SK-N-SH (cell line): Measurements from ENCODE around the gene ANGPTL4. TPM values are rescaled to one million over a fixed set of nuclear protein-coding genes. Genes with fewer than 3 reads are reported as not detected.

Experiments used
- CTCF ChIA-PET: fragments of 300-600, 350-600 bp; formaldehyde crosslinking; extraction: SDS; loops from one replicate; lab custom pipeline; 2021; lab: Yijun Ruan, JAX
- POLR2A ChIA-PET: fragments of 350-600 bp; sonication (Branson Sonifier 250); formaldehyde crosslinking; extraction: SDS; loops from one replicate; lab custom pipeline; 2020; ENCODE audit warnings: antibody characterized with exemption, inconsistent platforms; lab: Yijun Ruan, JAX
- DNase-seq: peaks from one replicate; pipeline ENCODE4 v3.0.0; 2012
- H2AFZ ChIP-seq: fragments of 200-600 bp; sonication (generic); 2 replicates; pipeline ENCODE4 v1.8.1; 2016; ENCODE audit warnings: antibody characterized with exemption, mild to moderate bottlenecking, low read depth
- H3F3A ChIP-seq: fragments of 200-600 bp; sonication (generic); replicated peaks from 2 replicates; pipeline ENCODE3; 2016; ENCODE audit warnings: antibody characterized with exemption, mild to moderate bottlenecking; ENCODE audit not compliant: insufficient read depth
- H3K27ac ChIP-seq, 2 experiments: fragments of 200-500 bp in 1 of 2; fragments of 200-600 bp in 1 of 2; sonication (Bioruptor generic) in 1 of 2; sonication (generic), shearing (Covaris generic) in 1 of 2; 2 replicates each; pipeline versions ENCODE4 v1.5.1 to v1.6.1; 2014 to 2016; ENCODE audit warnings: low read depth in 2 of 2, inconsistent platforms in 1 of 2, low read length in 1 of 2, mild to moderate bottlenecking in 1 of 2, mixed read lengths in 1 of 2
- H3K27me3 ChIP-seq: fragments of 200-600 bp; sonication (generic), shearing (Covaris generic); 2 replicates; pipeline ENCODE4 v1.6.1; 2016; ENCODE audit warnings: mixed run types; ENCODE audit not compliant: insufficient read depth
- H3K36me3 ChIP-seq, 2 experiments: fragments of 200-500 bp in 1 of 2; fragments of 200-600 bp in 1 of 2; sonication (Bioruptor generic) in 1 of 2; sonication (generic) in 1 of 2; replicated peaks in 1 of 2; 2 replicates each; pipeline versions ENCODE3 to v1.5.1; 2014 to 2016; ENCODE audit warnings: low read length in 1 of 2, mild to moderate bottlenecking in 1 of 2; ENCODE audit not compliant: insufficient read depth in 2 of 2, control insufficient read depth in 1 of 2
- H3K4me1 ChIP-seq, 2 experiments: fragments of 200-500 bp in 1 of 2; fragments of 200-600 bp in 1 of 2; sonication (Bioruptor generic) in 1 of 2; sonication (generic), shearing (Covaris generic) in 1 of 2; 2 replicates each; pipeline versions ENCODE4 v1.5.1 to v1.6.1; 2014 to 2016; ENCODE audit warnings: low read depth in 1 of 2, low read length in 1 of 2, mixed run types in 1 of 2; ENCODE audit not compliant: insufficient read depth in 2 of 2, control insufficient read depth in 1 of 2
- H3K4me2 ChIP-seq: fragments of 200-600 bp; sonication (generic), shearing (Covaris generic); 2 replicates; pipeline ENCODE4 v1.6.1; 2017; ENCODE audit warnings: mixed run types
- H3K4me3 ChIP-seq, 2 experiments: fragments of 200-500 bp in 1 of 2; fragments of 200-600 bp in 1 of 2; sonication (Bioruptor generic) in 1 of 2; sonication (generic), shearing (Covaris generic) in 1 of 2; 2 replicates each; pipeline versions ENCODE4 v1.5.1 to v1.8.1; 2014 to 2016; ENCODE audit warnings: low read depth in 2 of 2, inconsistent platforms in 1 of 2, low read length in 1 of 2, mild to moderate bottlenecking in 1 of 2, mixed read lengths in 1 of 2, moderate library complexity in 1 of 2
- H3K79me2 ChIP-seq: fragments of 200-600 bp; sonication (generic); 2 replicates; pipeline ENCODE4 v1.8.1; 2017; ENCODE audit warnings: mild to moderate bottlenecking; ENCODE audit not compliant: insufficient read depth
- H3K9ac ChIP-seq: fragments of 200-600 bp; sonication (generic); 2 replicates; pipeline ENCODE4 v1.6.1; 2017; ENCODE audit warnings: mixed run types
- H3K9me2 ChIP-seq: fragments of 200-600 bp; sonication (generic); 2 replicates; pipeline ENCODE4 v1.6.1; 2017; ENCODE audit warnings: mixed run types
- H3K9me3 ChIP-seq: fragments of 200-600 bp; sonication (generic); 2 replicates; pipeline ENCODE4 v1.6.1; 2017; ENCODE audit warnings: mixed run types, mild to moderate bottlenecking, moderate library complexity
- H4K20me1 ChIP-seq: fragments of 200-600 bp; sonication (generic); 2 replicates; pipeline ENCODE4 v1.6.1; 2017; ENCODE audit warnings: mild to moderate bottlenecking, mixed run types; ENCODE audit not compliant: insufficient read depth
- CHD2 ChIP-seq: fragments of 150-350 bp; IDR thresholded peaks from 2 replicates; pipeline ENCODE4 v1.6.1; 2018; ENCODE audit warnings: low read length; ENCODE audit not compliant: partially characterized antibody
- ELF1 ChIP-seq: IDR thresholded peaks from 2 replicates; pipeline ENCODE4 v1.4.0; 2012
- EZH2phosphoT487 ChIP-seq: fragments of 200-600 bp; sonication (generic); IDR thresholded peaks from 2 replicates; pipeline ENCODE4 v1.6.1; 2017; ENCODE audit warnings: low read depth, mixed run types, mild to moderate bottlenecking, antibody characterized with exemption, moderate library complexity, borderline replicate concordance
- FOSL2 ChIP-seq: IDR thresholded peaks from 2 replicates; pipeline ENCODE4 v1.4.0; 2012; ENCODE audit warnings: low read depth, mild to moderate bottlenecking, moderate library complexity, borderline replicate concordance
- FOXJ3 ChIP-seq: sonication (generic); formaldehyde crosslinking; IDR thresholded peaks from 2 replicates; pipeline ENCODE4 v1.5.1; 2020; ENCODE audit warnings: mild to moderate bottlenecking, missing genetic modification reagents
- GABPA ChIP-seq: IDR thresholded peaks from 2 replicates; pipeline ENCODE4 v1.4.0; 2012; ENCODE audit warnings: low read depth, mild to moderate bottlenecking
- MEF2A ChIP-seq: IDR thresholded peaks from 2 replicates; pipeline ENCODE4 v1.4.0; 2012; ENCODE audit warnings: low read depth, borderline replicate concordance
- NRF1 ChIP-seq: IDR thresholded peaks from 2 replicates; pipeline ENCODE4 v1.6.1; 2012; ENCODE audit warnings: low read depth, mild to moderate bottlenecking, low read length
- POLR2AphosphoS5 ChIP-seq: IDR thresholded peaks from 2 replicates; pipeline ENCODE4 v1.6.1; 2012; ENCODE audit warnings: low read depth, low read length
- RAD21 ChIP-seq: IDR thresholded peaks from 2 replicates; pipeline ENCODE4 v1.6.1; 2012; ENCODE audit warnings: mild to moderate bottlenecking, low read length
- RCOR1 ChIP-seq: fragments of 150-350 bp; IDR thresholded peaks from 2 replicates; pipeline ENCODE4 v1.6.1; 2017; ENCODE audit warnings: antibody characterized with exemption, low read length
- RXRA ChIP-seq: IDR thresholded peaks from 2 replicates; pipeline ENCODE4 v1.4.0; 2012; ENCODE audit warnings: low read depth, mild to moderate bottlenecking, borderline replicate concordance
- TCF12 ChIP-seq: IDR thresholded peaks from 2 replicates; pipeline ENCODE4 v1.4.0; 2012
- YY1 ChIP-seq: IDR thresholded peaks from 2 replicates; pipeline ENCODE4 v1.4.0; 2012; ENCODE audit warnings: low read depth, mild to moderate bottlenecking
- WGBS: methylation state at CpG from one replicate; pipeline ENCODE4 v1.1.6; 2017; ENCODE audit warnings: low lambda C conversion rate; 5-methylcytosine and 5-hydroxymethylcytosine counted together
- polyA plus RNA-seq, 3 experiments: library from polyadenylated mRNA; depleted of rRNA; stranded (reverse); fragments of >200 nt; gene quantifications; 2 replicates each; pipeline ENCODE4 v1.2.3, GENCODE V29; 2012
- TF ChIP-seq, protein P1 (sequence below): IDR thresholded peaks from 2 replicates; pipeline ENCODE4 v1.4.0; 2012; ENCODE audit warnings: low read depth
- TF ChIP-seq, protein P2 (sequence below): IDR thresholded peaks from 2 replicates; pipeline ENCODE4 v1.4.0; 2012; ENCODE audit warnings: low read depth, borderline replicate concordance
- TF ChIP-seq, protein P3 (sequence below): fragments of 200-600 bp; sonication (generic); IDR thresholded peaks from 2 replicates; pipeline ENCODE4 v1.6.1; 2017; ENCODE audit warnings: antibody characterized with exemption, mild to moderate bottlenecking, moderate library complexity

Gene ANGPTL4
- polyA plus RNA-seq, 1 of the 3 experiments (the other 2 are of a cell fraction): 62.5 TPM

DNA sequence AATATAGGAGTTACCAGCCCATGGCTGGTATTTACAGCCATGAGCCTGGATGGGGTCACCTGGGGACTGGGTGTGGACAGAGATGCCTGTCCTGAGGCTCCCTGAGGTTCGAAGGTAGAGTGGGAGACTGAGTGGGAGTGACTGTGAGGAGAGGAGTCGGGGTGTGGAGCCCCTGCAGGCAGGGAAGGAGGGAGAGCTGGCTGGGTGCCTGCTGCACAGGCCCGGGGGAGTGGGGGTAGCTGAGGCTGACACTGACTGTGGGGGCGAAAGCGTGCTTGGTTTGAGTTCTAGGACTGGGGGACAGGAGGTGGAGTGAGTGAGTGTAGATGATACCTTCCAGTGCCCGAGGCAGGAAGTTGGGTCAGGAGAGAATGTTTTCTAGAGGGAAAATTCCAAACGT is 33.3 kb downstream of the ANGPTL4 start:
- Histone ChIP-seq H3K9me2 (no peaks in the 10 kb centered on the region), H3K9ac (no peak overlapping the region), H3K79me2 (peaks cover 74% of the 10 kb centered on the region), H2AFZ (no peak overlapping the region), H3K36me3 (peaks cover 0 to 12% of the 10 kb centered on the region in 2 experiments), H3K4me1 (peaks cover 0 to 21% of the 10 kb centered on the region in 2 experiments; a peak in 2 of 4 replicates), H3K27ac (no peak overlapping the region), H3K9me3 (no peaks in the 10 kb centered on the region), H3K4me3 (no peak overlapping the region), H3K27me3 (no peaks in the 10 kb centered on the region), H3F3A (no peaks in the 10 kb centered on the region), H4K20me1 (peaks cover 64% of the 10 kb centered on the region), H3K4me2 (no peak overlapping the region)
- no peak for TF ChIP-seq CHD2
- TF ChIP-seq GABPA: no peak
- no peak for TF ChIP-seq RAD21
- TF ChIP-seq YY1: no peak
- TF ChIP-seq, protein P1, sequence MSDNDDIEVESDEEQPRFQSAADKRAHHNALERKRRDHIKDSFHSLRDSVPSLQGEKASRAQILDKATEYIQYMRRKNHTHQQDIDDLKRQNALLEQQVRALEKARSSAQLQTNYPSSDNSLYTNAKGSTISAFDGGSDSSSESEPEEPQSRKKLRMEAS: no peak
- TF ChIP-seq FOSL2: no peak
- TF ChIP-seq POLR2AphosphoS5: no peak
- TF ChIP-seq RCOR1: no peak
- no peak for TF ChIP-seq ELF1
- no peak for TF ChIP-seq NRF1
- TF ChIP-seq, protein P2, sequence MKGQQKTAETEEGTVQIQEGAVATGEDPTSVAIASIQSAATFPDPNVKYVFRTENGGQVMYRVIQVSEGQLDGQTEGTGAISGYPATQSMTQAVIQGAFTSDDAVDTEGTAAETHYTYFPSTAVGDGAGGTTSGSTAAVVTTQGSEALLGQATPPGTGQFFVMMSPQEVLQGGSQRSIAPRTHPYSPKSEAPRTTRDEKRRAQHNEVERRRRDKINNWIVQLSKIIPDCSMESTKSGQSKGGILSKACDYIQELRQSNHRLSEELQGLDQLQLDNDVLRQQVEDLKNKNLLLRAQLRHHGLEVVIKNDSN: no peak
- TF ChIP-seq, protein P3, sequence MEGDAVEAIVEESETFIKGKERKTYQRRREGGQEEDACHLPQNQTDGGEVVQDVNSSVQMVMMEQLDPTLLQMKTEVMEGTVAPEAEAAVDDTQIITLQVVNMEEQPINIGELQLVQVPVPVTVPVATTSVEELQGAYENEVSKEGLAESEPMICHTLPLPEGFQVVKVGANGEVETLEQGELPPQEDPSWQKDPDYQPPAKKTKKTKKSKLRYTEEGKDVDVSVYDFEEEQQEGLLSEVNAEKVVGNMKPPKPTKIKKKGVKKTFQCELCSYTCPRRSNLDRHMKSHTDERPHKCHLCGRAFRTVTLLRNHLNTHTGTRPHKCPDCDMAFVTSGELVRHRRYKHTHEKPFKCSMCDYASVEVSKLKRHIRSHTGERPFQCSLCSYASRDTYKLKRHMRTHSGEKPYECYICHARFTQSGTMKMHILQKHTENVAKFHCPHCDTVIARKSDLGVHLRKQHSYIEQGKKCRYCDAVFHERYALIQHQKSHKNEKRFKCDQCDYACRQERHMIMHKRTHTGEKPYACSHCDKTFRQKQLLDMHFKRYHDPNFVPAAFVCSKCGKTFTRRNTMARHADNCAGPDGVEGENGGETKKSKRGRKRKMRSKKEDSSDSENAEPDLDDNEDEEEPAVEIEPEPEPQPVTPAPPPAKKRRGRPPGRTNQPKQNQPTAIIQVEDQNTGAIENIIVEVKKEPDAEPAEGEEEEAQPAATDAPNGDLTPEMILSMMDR: no peak
- TF ChIP-seq MEF2A: no peak
- TF ChIP-seq FOXJ3 (CRISPR knock-in tag): no peak
- TF ChIP-seq RXRA: no peak
- no peak for TF ChIP-seq EZH2phosphoT487
- no peak for TF ChIP-seq TCF12
- ChIA-PET POLR2A (interaction anchor here (1.3 kb wide), 1 partner anchor 116 kb away, joined by 5 read pairs; the partner anchor contains the start of gene ZNF414), CTCF (interaction anchor here (0.8 to 2.8 kb wide), 6 partner anchors 12 to 183 kb away, joined by 3 to 42 read pairs (median 4); no protein-coding TSS in a partner anchor)
- 73% methylated on average over 7 of the region's 7 CpGs for WGBS
- DNase-seq: peak; percentile 27
